ENCODE measurements around the gene PFDN5. TPM values are rescaled to one million over a fixed set of nuclear protein-coding genes. Genes with fewer than 3 reads are reported as not detected.

The PFDN5 gene
- total RNA-seq, 1 experiment from 2014 or later, result 340 TPM

GRCh38 chr12:53340398-53340797 is 45.1 kb downstream of the PFDN5 start:
- BruUV-seq (replicated peaks), result no TSS peak
- no peaks in the 10 kb centered on the region; the same call in 1 of the 2 replicates for H3K36me3 ChIP-seq (ENCODE audit: control insufficient read depth, insufficient read depth, low read length)
- H3K9me3 ChIP-seq (ENCODE audit: control insufficient read depth, insufficient read depth, low read depth, low read length), result no peaks in the 10 kb centered on the region
- no peaks in the 10 kb centered on the region for H3K27me3 ChIP-seq (ENCODE audit: control insufficient read depth, insufficient read depth, low read length)
- DNase-seq (ENCODE audit: low read depth, low spot score), result no peak
- intact Hi-C loops (cut with micrococcal nuclease; ENCODE audit: unreplicated experiment) (no loop called here), in situ Hi-C loops (cut with HindIII; ENCODE audit: low pct_unique_long_range_greater_than_20kb, low sequenced_read_pairs) (no loop called here)
- H3K27ac ChIP-seq (ENCODE audit: low read length), result no peak overlapping the region
- ATAC-seq, result no peak
- H3K4me3 ChIP-seq (ENCODE audit: low read depth in 2 of 2, low read length in 2 of 2), result no peak overlapping the region
- CTCF ChIA-PET, result no interaction called here
- POLR2A ChIA-PET, result no interaction called here
- TF ChIP-seq, protein P1, sequence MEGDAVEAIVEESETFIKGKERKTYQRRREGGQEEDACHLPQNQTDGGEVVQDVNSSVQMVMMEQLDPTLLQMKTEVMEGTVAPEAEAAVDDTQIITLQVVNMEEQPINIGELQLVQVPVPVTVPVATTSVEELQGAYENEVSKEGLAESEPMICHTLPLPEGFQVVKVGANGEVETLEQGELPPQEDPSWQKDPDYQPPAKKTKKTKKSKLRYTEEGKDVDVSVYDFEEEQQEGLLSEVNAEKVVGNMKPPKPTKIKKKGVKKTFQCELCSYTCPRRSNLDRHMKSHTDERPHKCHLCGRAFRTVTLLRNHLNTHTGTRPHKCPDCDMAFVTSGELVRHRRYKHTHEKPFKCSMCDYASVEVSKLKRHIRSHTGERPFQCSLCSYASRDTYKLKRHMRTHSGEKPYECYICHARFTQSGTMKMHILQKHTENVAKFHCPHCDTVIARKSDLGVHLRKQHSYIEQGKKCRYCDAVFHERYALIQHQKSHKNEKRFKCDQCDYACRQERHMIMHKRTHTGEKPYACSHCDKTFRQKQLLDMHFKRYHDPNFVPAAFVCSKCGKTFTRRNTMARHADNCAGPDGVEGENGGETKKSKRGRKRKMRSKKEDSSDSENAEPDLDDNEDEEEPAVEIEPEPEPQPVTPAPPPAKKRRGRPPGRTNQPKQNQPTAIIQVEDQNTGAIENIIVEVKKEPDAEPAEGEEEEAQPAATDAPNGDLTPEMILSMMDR (IDR thresholded peaks at IDR 0.05), result no peak
- TF ChIP-seq SIN3A (IDR thresholded peaks at IDR 0.05; ENCODE audit: borderline replicate concordance, insufficient read depth, low read depth, low read length) (no peak), POLR2AphosphoS5 (IDR thresholded peaks at IDR 0.05; ENCODE audit: low read depth, low read length) (no peak), REST (IDR thresholded peaks at IDR 0.05; ENCODE audit: insufficient read depth in 1 of 2, low read depth in 2 of 2, low read length in 1 of 2) (no peak), TCF7L2 (IDR thresholded peaks at IDR 0.05; ENCODE audit: low read depth, low read length) (no peak)
- peaks cover 5% of the 10 kb centered on the region; the same call in 1 of the 2 replicates for H3K4me1 ChIP-seq (ENCODE audit: control insufficient read depth, insufficient read depth, low read length)

DNA sequence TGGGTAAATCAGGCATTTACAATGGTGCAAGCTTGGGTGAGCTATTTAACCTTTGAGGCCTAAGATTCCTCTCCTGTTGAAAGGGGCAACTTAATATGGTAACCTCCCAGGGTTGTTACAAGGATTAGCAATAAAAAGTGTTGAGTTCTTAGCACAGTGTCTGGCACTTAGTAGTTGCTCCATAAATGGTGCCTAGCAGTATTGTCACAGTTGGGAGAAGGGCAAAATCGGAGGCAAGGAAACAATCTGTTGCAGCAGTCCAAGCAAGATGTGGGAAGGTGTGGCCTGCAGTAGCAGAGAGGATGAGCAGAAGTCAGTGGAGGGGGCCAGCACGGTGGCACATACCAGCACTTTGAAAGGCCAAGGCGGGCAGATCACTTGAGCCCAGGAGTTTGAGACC is 48.1 kb downstream of the PFDN5 start:
- DNase-seq (ENCODE audit: low read depth, low spot score), result no peak
- in situ Hi-C loops (cut with HindIII; ENCODE audit: low pct_unique_long_range_greater_than_20kb, low sequenced_read_pairs), result no loop called here
- no peak overlapping the region for H3K4me3 ChIP-seq (ENCODE audit: low read depth in 2 of 2, low read length in 2 of 2)
- TF ChIP-seq, protein P1 (IDR thresholded peaks at IDR 0.05), result no peak
- no peak for TF ChIP-seq POLR2AphosphoS5 (IDR thresholded peaks at IDR 0.05; ENCODE audit: low read depth, low read length)
- no peaks in the 10 kb centered on the region for H3K9me3 ChIP-seq (ENCODE audit: control insufficient read depth, insufficient read depth, low read depth, low read length)
- intact Hi-C loops (cut with micrococcal nuclease; ENCODE audit: unreplicated experiment), result no loop called here
- no peak overlapping the region for H3K27ac ChIP-seq (ENCODE audit: low read length)
- POLR2A ChIA-PET, result no interaction called here
- H3K36me3 ChIP-seq (ENCODE audit: control insufficient read depth, insufficient read depth, low read length), result no peaks in the 10 kb centered on the region; the same call in 1 of the 2 replicates
- CTCF ChIA-PET, result no interaction called here
- BruUV-seq (replicated peaks), result no TSS peak
- H3K4me1 ChIP-seq (ENCODE audit: control insufficient read depth, insufficient read depth, low read length), result peaks cover 10% of the 10 kb centered on the region; the same call in 1 of the 2 replicates
- ATAC-seq, result no peak
- H3K27me3 ChIP-seq (ENCODE audit: control insufficient read depth, insufficient read depth, low read length), result no peaks in the 10 kb centered on the region

Data from Panc1 (cell line).